ENCODE measurements around the gene RASSF10.

Gene RASSF10

GRCh38 chr11:13008625-13009475, at the start of gene RASSF10:
TSS of gene RASSF10 (plus strand) at chr11:13009316. CDS start at chr11:13009577, 261 bp downstream.
- no peak for DNase-seq

- no peak for DNase-seq
Observed at GRCh38 chr11:12961615-12962014, 47.5 kb upstream of the RASSF10 start.

GRCh38 chr11:12962306-12962705, 46.8 kb upstream of the RASSF10 start:
- DNase-seq = no peak

- DNase-seq = no peak
Observed at GRCh38 chr11:12963051-12963450, 46.1 kb upstream of the RASSF10 start.

GRCh38 chr11:12963792-12964536, 45.2 kb upstream of the RASSF10 start:
- peak; percentile 65 for DNase-seq

GRCh38 chr11:12964650-12965049, 44.5 kb upstream of the RASSF10 start:
- DNase-seq = no peak

GRCh38 chr11:12966002-12966401, 43.1 kb upstream of the RASSF10 start:
- DNase-seq = no peak

GRCh38 chr11:12968101-12968500, 41.0 kb upstream of the RASSF10 start:
- DNase-seq = no peak

- no peak for DNase-seq
Observed at GRCh38 chr11:12968826-12969225, 40.3 kb upstream of the RASSF10 start.

GRCh38 chr11:12971955-12972354, 37.2 kb upstream of the RASSF10 start:
- no peak for DNase-seq

GRCh38 chr11:12973528-12974181, 35.5 kb upstream of the RASSF10 start:
- DNase-seq = no peak

- no peak for DNase-seq
Observed at GRCh38 chr11:12975195-12975594, 33.9 kb upstream of the RASSF10 start.

GRCh38 chr11:12979928-12980689, 29.0 kb upstream of the RASSF10 start:
- DNase-seq = no peak

- no peak for DNase-seq
Observed at GRCh38 chr11:12981676-12982522, 27.2 kb upstream of the RASSF10 start.

GRCh38 chr11:12983336-12983735, 25.8 kb upstream of the RASSF10 start:
- no peak for DNase-seq

- DNase-seq = no peak
Observed at GRCh38 chr11:12986194-12986898, 22.8 kb upstream of the RASSF10 start.

- no peak for DNase-seq
Observed at GRCh38 chr11:12989428-12990161, 19.5 kb upstream of the RASSF10 start.

GRCh38 chr11:12990162-12990480, 19.0 kb upstream of the RASSF10 start:
- no peak for DNase-seq

GRCh38 chr11:12991426-12991825, 17.7 kb upstream of the RASSF10 start:
- DNase-seq = no peak

- no peak for DNase-seq
Observed at GRCh38 chr11:12993626-12994025, 15.5 kb upstream of the RASSF10 start.

- no peak for DNase-seq
Observed at GRCh38 chr11:12994476-12994875, 14.6 kb upstream of the RASSF10 start.

Data from activated naive CD4-positive, alpha-beta T cell treated with Interleukin-2 at 50 U/mL for 16 hours (primary cell).